Measurements from ENCODE around the gene GUCY2C. TPM values are rescaled to one million over a fixed set of nuclear protein-coding genes. Genes with fewer than 3 reads are reported as not detected.

The GUCY2C gene
- total and polyA plus RNA-seq, 10 of the 15 experiments (the other 5 are each of a cell fraction or from before 2014, with no cell fraction given): 0.08 to 0.60 (median 0.17) TPM

DNA sequence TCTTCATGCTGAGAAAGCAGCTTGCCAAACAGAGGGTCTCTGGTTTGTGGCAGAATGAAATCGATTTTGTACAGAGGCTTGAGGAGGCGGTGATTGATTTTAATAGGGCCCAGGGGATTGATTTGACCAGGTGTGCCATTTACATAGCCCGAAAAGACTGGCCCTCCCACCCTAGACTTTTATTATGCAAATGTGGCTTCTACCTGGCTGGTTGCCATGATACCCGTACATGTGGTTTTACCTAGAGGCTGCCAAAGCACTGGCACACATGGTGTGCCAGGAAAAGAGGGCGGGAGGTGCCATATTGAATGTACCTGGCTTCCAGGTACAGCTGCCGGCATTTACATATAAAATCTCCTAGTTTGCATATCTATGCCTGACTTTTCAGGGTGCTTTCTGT lies 18.0 kb upstream of the GUCY2C start (continued):
- TF ChIP-seq, protein P1, sequence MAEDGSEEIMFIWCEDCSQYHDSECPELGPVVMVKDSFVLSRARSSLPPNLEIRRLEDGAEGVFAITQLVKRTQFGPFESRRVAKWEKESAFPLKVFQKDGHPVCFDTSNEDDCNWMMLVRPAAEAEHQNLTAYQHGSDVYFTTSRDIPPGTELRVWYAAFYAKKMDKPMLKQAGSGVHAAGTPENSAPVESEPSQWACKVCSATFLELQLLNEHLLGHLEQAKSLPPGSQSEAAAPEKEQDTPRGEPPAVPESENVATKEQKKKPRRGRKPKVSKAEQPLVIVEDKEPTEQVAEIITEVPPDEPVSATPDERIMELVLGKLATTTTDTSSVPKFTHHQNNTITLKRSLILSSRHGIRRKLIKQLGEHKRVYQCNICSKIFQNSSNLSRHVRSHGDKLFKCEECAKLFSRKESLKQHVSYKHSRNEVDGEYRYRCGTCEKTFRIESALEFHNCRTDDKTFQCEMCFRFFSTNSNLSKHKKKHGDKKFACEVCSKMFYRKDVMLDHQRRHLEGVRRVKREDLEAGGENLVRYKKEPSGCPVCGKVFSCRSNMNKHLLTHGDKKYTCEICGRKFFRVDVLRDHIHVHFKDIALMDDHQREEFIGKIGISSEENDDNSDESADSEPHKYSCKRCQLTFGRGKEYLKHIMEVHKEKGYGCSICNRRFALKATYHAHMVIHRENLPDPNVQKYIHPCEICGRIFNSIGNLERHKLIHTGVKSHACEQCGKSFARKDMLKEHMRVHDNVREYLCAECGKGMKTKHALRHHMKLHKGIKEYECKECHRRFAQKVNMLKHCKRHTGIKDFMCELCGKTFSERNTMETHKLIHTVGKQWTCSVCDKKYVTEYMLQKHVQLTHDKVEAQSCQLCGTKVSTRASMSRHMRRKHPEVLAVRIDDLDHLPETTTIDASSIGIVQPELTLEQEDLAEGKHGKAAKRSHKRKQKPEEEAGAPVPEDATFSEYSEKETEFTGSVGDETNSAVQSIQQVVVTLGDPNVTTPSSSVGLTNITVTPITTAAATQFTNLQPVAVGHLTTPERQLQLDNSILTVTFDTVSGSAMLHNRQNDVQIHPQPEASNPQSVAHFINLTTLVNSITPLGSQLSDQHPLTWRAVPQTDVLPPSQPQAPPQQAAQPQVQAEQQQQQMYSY (CRISPR knock-in tag; IDR thresholded peaks at IDR 0.05): no peak
- no peak for TF ChIP-seq HCFC1 (IDR thresholded peaks at IDR 0.05; ENCODE audit: low read length)
- no peak for TF ChIP-seq TBL1XR1 (IDR thresholded peaks at IDR 0.05; ENCODE audit: low read depth, low read length)
- TF ChIP-seq, protein P2, sequence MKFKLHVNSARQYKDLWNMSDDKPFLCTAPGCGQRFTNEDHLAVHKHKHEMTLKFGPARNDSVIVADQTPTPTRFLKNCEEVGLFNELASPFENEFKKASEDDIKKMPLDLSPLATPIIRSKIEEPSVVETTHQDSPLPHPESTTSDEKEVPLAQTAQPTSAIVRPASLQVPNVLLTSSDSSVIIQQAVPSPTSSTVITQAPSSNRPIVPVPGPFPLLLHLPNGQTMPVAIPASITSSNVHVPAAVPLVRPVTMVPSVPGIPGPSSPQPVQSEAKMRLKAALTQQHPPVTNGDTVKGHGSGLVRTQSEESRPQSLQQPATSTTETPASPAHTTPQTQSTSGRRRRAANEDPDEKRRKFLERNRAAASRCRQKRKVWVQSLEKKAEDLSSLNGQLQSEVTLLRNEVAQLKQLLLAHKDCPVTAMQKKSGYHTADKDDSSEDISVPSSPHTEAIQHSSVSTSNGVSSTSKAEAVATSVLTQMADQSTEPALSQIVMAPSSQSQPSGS (IDR thresholded peaks at IDR 0.05; ENCODE audit: low read length): no peak
- TF ChIP-seq, protein P3, sequence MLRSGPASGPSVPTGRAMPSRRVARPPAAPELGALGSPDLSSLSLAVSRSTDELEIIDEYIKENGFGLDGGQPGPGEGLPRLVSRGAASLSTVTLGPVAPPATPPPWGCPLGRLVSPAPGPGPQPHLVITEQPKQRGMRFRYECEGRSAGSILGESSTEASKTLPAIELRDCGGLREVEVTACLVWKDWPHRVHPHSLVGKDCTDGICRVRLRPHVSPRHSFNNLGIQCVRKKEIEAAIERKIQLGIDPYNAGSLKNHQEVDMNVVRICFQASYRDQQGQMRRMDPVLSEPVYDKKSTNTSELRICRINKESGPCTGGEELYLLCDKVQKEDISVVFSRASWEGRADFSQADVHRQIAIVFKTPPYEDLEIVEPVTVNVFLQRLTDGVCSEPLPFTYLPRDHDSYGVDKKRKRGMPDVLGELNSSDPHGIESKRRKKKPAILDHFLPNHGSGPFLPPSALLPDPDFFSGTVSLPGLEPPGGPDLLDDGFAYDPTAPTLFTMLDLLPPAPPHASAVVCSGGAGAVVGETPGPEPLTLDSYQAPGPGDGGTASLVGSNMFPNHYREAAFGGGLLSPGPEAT (IDR thresholded peaks at IDR 0.05; ENCODE audit: low read depth): no peak
- TF ChIP-seq SPI1 (IDR thresholded peaks at IDR 0.05; ENCODE audit: borderline replicate concordance, insufficient read depth, low read depth, low read length): no peak
- no peak for TF ChIP-seq RELA (IDR thresholded peaks at IDR 0.05; ENCODE audit: borderline replicate concordance, partially characterized antibody)
- TF ChIP-seq PML (IDR thresholded peaks at IDR 0.05; ENCODE audit: low read length): no peak
- TF ChIP-seq SP1 (IDR thresholded peaks at IDR 0.05; ENCODE audit: low read depth, low read length): no peak

All from GM12878 (cell line).